DOHH2 (cell line): Measurements from ENCODE around the gene TFDP1.

Experiments
- CTCF ChIP-seq: fragments of 200-600 bp; sonication (generic); IDR thresholded peaks from one replicate; pipeline ENCODE4 v1.5.1; 2014; ENCODE audit warnings: antibody characterized with exemption, mild to moderate bottlenecking, low read depth, low read length; ENCODE audit not compliant: poor library complexity, severe bottlenecking
- EZH2phosphoT487 ChIP-seq: fragments of 200-600 bp; sonication (generic); IDR thresholded peaks from 2 replicates; pipeline ENCODE4 v1.6.1; 2017; ENCODE audit warnings: borderline replicate concordance, mild to moderate bottlenecking, antibody characterized with exemption, low read length, moderate library complexity, mixed read lengths

DNA sequence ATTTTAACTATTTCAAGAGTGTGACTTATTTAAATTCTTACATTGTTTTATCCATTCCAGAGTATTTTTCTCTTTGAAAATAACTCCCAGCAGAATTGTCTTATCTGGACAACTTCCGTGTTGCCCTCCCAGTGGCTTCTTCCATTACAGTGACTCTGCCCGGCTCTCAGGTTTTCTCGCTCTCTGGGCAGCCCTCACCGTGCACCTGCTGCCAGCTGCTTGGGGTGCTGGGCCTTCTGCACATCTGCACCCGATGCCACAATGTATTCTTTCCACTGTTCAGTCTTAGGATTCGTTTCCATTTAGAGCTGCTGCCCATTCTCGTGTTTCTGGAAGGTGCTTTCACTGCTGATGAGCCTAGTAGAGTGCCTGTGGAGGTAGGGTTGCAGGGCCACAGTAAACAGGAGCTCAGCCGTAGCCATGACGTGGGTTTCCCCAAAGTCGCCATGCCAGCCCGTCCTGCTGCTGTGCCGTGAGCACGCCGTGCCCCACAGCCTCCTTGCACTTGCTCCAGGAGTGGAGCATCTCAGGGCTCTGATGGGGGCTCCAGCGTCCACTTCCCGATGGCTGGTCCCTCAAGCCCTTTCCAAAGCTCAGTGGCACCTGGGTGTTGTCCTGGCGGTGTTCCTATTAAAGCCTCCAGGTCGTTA is 48.0 kb upstream of the TFDP1 start:
- TF ChIP-seq CTCF (no peak), EZH2phosphoT487 (no peak)
